WTC11 (cell line): ENCODE data around the gene KRT80. TPM values are rescaled to one million over a fixed set of nuclear protein-coding genes. Genes with fewer than 3 reads are reported as not detected.

Experiments used
- ATAC-seq: fragments of 200-7000 bp; cut with Tn5 transposase; 2 replicates; pipeline ENCODE4 v1.10.0; 2021; ENCODE audit warnings: mild to moderate bottlenecking, moderate library complexity
- CTCF ChIA-PET: fragments of 300-600 bp; sonication (Branson Sonifier 250); formaldehyde crosslinking; loops from one replicate; lab custom pipeline; 2021; ENCODE audit warnings: antibody characterized with exemption; lab: Charles Lee
- POLR2A ChIA-PET: fragments of 350-600 bp; sonication (Branson Sonifier 250); formaldehyde crosslinking; loops from one replicate; lab custom pipeline; 2021; ENCODE audit warnings: antibody characterized with exemption; lab: Charles Lee
- DNase-seq: peaks from one replicate; pipeline ENCODE4 v3.0.0; 2021; ENCODE audit warnings: low spot score
- H3K27ac Mint-ChIP-seq: 2 replicates; pipeline ENCODE4 v1.8.0; 2021; ENCODE audit warnings: mixed read lengths
- H3K27me3 Mint-ChIP-seq: 2 replicates; pipeline ENCODE4 v1.8.0; 2021; ENCODE audit warnings: low read depth, mild to moderate bottlenecking, moderate library complexity, mixed read lengths
- H3K36me3 Mint-ChIP-seq: 2 replicates; pipeline ENCODE4 v1.8.0; 2021; ENCODE audit warnings: mixed read lengths
- H3K4me1 Mint-ChIP-seq: 2 replicates; pipeline ENCODE4 v1.8.0; 2022; ENCODE audit warnings: mixed read lengths
- H3K4me3 Mint-ChIP-seq: 2 replicates; pipeline ENCODE4 v1.8.0; 2021; ENCODE audit warnings: mild to moderate bottlenecking, moderate library complexity, mixed read lengths
- H3K9me3 Mint-ChIP-seq: 2 replicates; pipeline ENCODE4 v1.8.0; 2021; ENCODE audit warnings: mixed read lengths
- HMGXB4 ChIP-seq: sonication (generic); formaldehyde crosslinking; IDR thresholded peaks from 2 replicates; pipeline ENCODE4 v1.8.1; 2023; ENCODE audit warnings: mild to moderate bottlenecking, moderate library complexity, missing genetic modification reagents
- NFE2L1 ChIP-seq: sonication (generic); formaldehyde crosslinking; IDR thresholded peaks from 2 replicates; pipeline ENCODE4 v1.8.1; 2023; ENCODE audit warnings: missing genetic modification reagents
- PRDM15 ChIP-seq: sonication (generic); formaldehyde crosslinking; IDR thresholded peaks from 2 replicates; pipeline ENCODE4 v1.8.0; 2022; ENCODE audit warnings: missing genetic modification reagents
- PRRX2 ChIP-seq: fragments of 250-450 bp; sonication (Bioruptor Pico); IDR thresholded peaks from 2 replicates; pipeline ENCODE4 v1.8.0; 2021; ENCODE audit warnings: mild to moderate bottlenecking
- USF1 ChIP-seq: sonication (generic); formaldehyde crosslinking; IDR thresholded peaks from 2 replicates; pipeline ENCODE4 v1.8.0; 2022; ENCODE audit warnings: mild to moderate bottlenecking, missing genetic modification reagents
- ZBTB21 ChIP-seq: sonication (generic); formaldehyde crosslinking; IDR thresholded peaks from 2 replicates; pipeline ENCODE4 v1.8.1; 2023; ENCODE audit warnings: mild to moderate bottlenecking, missing genetic modification reagents, borderline replicate concordance
- ZBTB43 ChIP-seq: sonication (generic); formaldehyde crosslinking; IDR thresholded peaks from 2 replicates; pipeline ENCODE4 v1.8.1; 2023; ENCODE audit warnings: mild to moderate bottlenecking, missing genetic modification reagents
- ZNF121 ChIP-seq: sonication (generic); formaldehyde crosslinking; IDR thresholded peaks from 2 replicates; pipeline ENCODE4 v1.8.0; 2023; ENCODE audit warnings: missing genetic modification reagents
- ZNF281 ChIP-seq: sonication (generic); formaldehyde crosslinking; IDR thresholded peaks from 2 replicates; pipeline ENCODE4 v1.8.0; 2023; ENCODE audit warnings: mild to moderate bottlenecking, missing genetic modification reagents
- ZNF396 ChIP-seq: fragments of 250-450 bp; sonication (Bioruptor Pico); IDR thresholded peaks from 2 replicates; pipeline ENCODE4 v1.8.0; 2021; ENCODE audit warnings: mild to moderate bottlenecking, moderate library complexity, borderline replicate concordance
- total RNA-seq: library from RNA; stranded (reverse); gene quantifications from 3 replicates; pipeline ENCODE4 v1.2.3, GENCODE V29; 2021

The KRT80 gene
- total RNA-seq, 1 experiment from 2014 or later: 0.11 TPM

GRCh38 chr12:52165096-52165855 lies 26.5 kb downstream of the KRT80 start (continued):
- TF ChIP-seq ZBTB43 (no peak), USF1 (CRISPR knock-in tag) (no peak), NFE2L1 (CRISPR knock-in tag) (no peak), PRDM15 (CRISPR knock-in tag) (no peak), HMGXB4 (CRISPR knock-in tag) (no peak), ZBTB21 (CRISPR knock-in tag) (no peak)

- no peak for ATAC-seq
- H3K4me3 Mint-ChIP-seq: no peak overlapping the region
- H3K27ac Mint-ChIP-seq: no peak overlapping the region
- H3K9me3 Mint-ChIP-seq: 0 out of 2 replicates have a peak, but pooled peaks cover under 1% of the 10 kb centered on the region
- H3K4me1 Mint-ChIP-seq: peaks cover 12% of the 10 kb centered on the region
- DNase-seq: no peak
- ChIA-PET CTCF (interaction anchor here (1.2 kb wide), 1 partner anchor 196 kb away, joined by 3 read pairs; no protein-coding TSS in a partner anchor), POLR2A (no interaction called here)
- TF ChIP-seq PRDM15 (CRISPR knock-in tag) (no peak), ZNF396 (CRISPR knock-in tag) (no peak), PRRX2 (CRISPR knock-in tag) (no peak), ZNF121 (CRISPR knock-in tag) (no peak), ZNF281 (CRISPR knock-in tag) (no peak)
- no peaks in the 10 kb centered on the region for H3K27me3 Mint-ChIP-seq
- no peaks in the 10 kb centered on the region for H3K36me3 Mint-ChIP-seq
Observed at GRCh38 chr12:52164624-52165023, 27.2 kb downstream of the KRT80 start.
